H9 (cell line): ENCODE results near the gene KIF16B. TPM values are rescaled to one million over a fixed set of nuclear protein-coding genes. Genes with fewer than 3 reads are reported as not detected.

Source experiments
- DNase-seq: peaks from one replicate; pipeline ENCODE4 v3.0.0-alpha.2; 2017
- H2AFZ ChIP-seq: one replicate; pipeline ENCODE4 v1.6.1; 2013; ENCODE audit warnings: mild to moderate bottlenecking, low read length, control low read depth, moderate library complexity
- H2AK5ac ChIP-seq: 2 replicates; pipeline ENCODE4 v1.6.1; 2013; ENCODE audit warnings: low read length, control low read depth, mixed read lengths; ENCODE audit not compliant: insufficient read length
- H2BK120ac ChIP-seq: one replicate; pipeline ENCODE4 v1.6.1; 2013; ENCODE audit warnings: low read depth, mild to moderate bottlenecking, low read length, control low read depth, inconsistent platforms; ENCODE audit not compliant: poor library complexity, severe bottlenecking
- H2BK12ac ChIP-seq: 2 replicates; pipeline ENCODE4 v1.6.1; 2013; ENCODE audit warnings: low read length, control low read depth, mixed read lengths, low read depth; ENCODE audit not compliant: insufficient read length
- H2BK15ac ChIP-seq: 2 replicates; pipeline ENCODE4 v1.6.1; 2013; ENCODE audit warnings: low read depth, low read length, control low read depth
- H2BK20ac ChIP-seq: one replicate; pipeline ENCODE4 v1.6.1; 2013; ENCODE audit warnings: low read depth, mild to moderate bottlenecking, low read length, control low read depth, inconsistent platforms; ENCODE audit not compliant: poor library complexity, severe bottlenecking
- H2BK5ac ChIP-seq: 2 replicates; pipeline ENCODE4 v1.6.1; 2013; ENCODE audit warnings: low read length, control low read depth, mixed read lengths; ENCODE audit not compliant: insufficient read length
- H3K14ac ChIP-seq: 2 replicates; pipeline ENCODE4 v1.6.1; 2013; ENCODE audit warnings: low read length, control low read depth; ENCODE audit not compliant: insufficient read depth
- H3K18ac ChIP-seq: 2 replicates; pipeline ENCODE4 v1.6.1; 2013; ENCODE audit warnings: low read depth, mild to moderate bottlenecking, mixed read lengths, low read length, control low read depth; ENCODE audit not compliant: insufficient read length
- H3K23ac ChIP-seq: 2 replicates; pipeline ENCODE4 v1.6.1; 2013; ENCODE audit warnings: low read length, control low read depth, mixed read lengths, low read depth; ENCODE audit not compliant: insufficient read length
- H3K23me2 ChIP-seq: 2 replicates; pipeline ENCODE4 v1.6.1; 2013; ENCODE audit warnings: low read depth, mild to moderate bottlenecking, mixed read lengths, low read length, control low read depth; ENCODE audit not compliant: insufficient read length, poor library complexity, severe bottlenecking
- H3K27ac ChIP-seq: 2 replicates; pipeline ENCODE4 v1.5.1; 2013; ENCODE audit warnings: low read length, control low read depth, mixed read lengths, low read depth; ENCODE audit not compliant: insufficient read length
- H3K27me3 ChIP-seq: 2 replicates; pipeline ENCODE4 v1.6.1; 2013; ENCODE audit warnings: low read length, control low read depth, inconsistent platforms; ENCODE audit not compliant: insufficient read depth
- H3K4ac ChIP-seq: 2 replicates; pipeline ENCODE4 v1.6.1; 2013; ENCODE audit warnings: low read depth, mild to moderate bottlenecking, control low read depth, inconsistent platforms, low read length, moderate library complexity
- H3K4me1 ChIP-seq: 2 replicates; pipeline ENCODE4 v1.6.1; 2013; ENCODE audit warnings: low read length, control low read depth, inconsistent platforms; ENCODE audit not compliant: insufficient read depth
- H3K4me2 ChIP-seq: 2 replicates; pipeline ENCODE4 v1.6.1; 2013; ENCODE audit warnings: low read length, control low read depth, mixed read lengths; ENCODE audit not compliant: insufficient read length, insufficient read depth
- H3K56ac ChIP-seq: 2 replicates; pipeline ENCODE4 v1.6.1; 2013; ENCODE audit warnings: low read depth, mild to moderate bottlenecking, mixed read lengths, low read length, control low read depth; ENCODE audit not compliant: insufficient read length
- H3K79me1 ChIP-seq: 2 replicates; pipeline ENCODE4 v1.6.1; 2013; ENCODE audit warnings: low read depth, mild to moderate bottlenecking, moderate library complexity, low read length, control low read depth, inconsistent platforms; ENCODE audit not compliant: insufficient read depth, poor library complexity, severe bottlenecking
- H3K79me2 ChIP-seq: 2 replicates; pipeline ENCODE4 v1.6.1; 2013; ENCODE audit warnings: low read length, control low read depth, inconsistent platforms; ENCODE audit not compliant: insufficient read depth
- H3K9ac ChIP-seq: 2 replicates; pipeline ENCODE4 v1.6.1; 2013; ENCODE audit warnings: low read length, control low read depth, mixed read lengths; ENCODE audit not compliant: insufficient read length; ENCODE audit errors: extremely low read depth
- H3K9me3 ChIP-seq: one replicate; pipeline ENCODE4 v1.6.1; 2013; ENCODE audit warnings: low read depth, low read length, inconsistent platforms; ENCODE audit not compliant: control insufficient read depth
- H3T11ph ChIP-seq: one replicate; pipeline ENCODE4 v1.6.1; 2013; ENCODE audit warnings: mild to moderate bottlenecking, low read length, control low read depth, inconsistent platforms
- H4K20me1 ChIP-seq: one replicate; pipeline ENCODE4 v1.6.1; 2013; ENCODE audit not compliant: control insufficient read depth, insufficient read length, insufficient read depth
- H4K5ac ChIP-seq: 2 replicates; pipeline ENCODE4 v1.6.1; 2013; ENCODE audit warnings: low read depth, mild to moderate bottlenecking, mixed read lengths, low read length, control low read depth; ENCODE audit not compliant: insufficient read length
- H4K8ac ChIP-seq: replicated peaks from 2 replicates; pipeline ENCODE4 v1.6.1; 2013; ENCODE audit warnings: low read length, control low read depth, mixed read lengths, low read depth; ENCODE audit not compliant: insufficient read length
- H4K91ac ChIP-seq: 2 replicates; pipeline ENCODE4 v1.6.1; 2013; ENCODE audit warnings: low read depth, mild to moderate bottlenecking, moderate library complexity, mixed read lengths, low read length, control low read depth; ENCODE audit not compliant: insufficient read length
- H3K27ac Mint-ChIP-seq, 3 experiments: 2 replicates in 2 of 3; 3 replicates in 1 of 3; pipeline ENCODE4 v1.8.0; 2020 to 2021; ENCODE audit warnings: mixed read lengths in 3 of 3, mild to moderate bottlenecking in 1 of 3, moderate library complexity in 1 of 3
- H3K27me3 Mint-ChIP-seq: 2 replicates; pipeline ENCODE4 v1.8.0; 2021; ENCODE audit warnings: low read depth, mild to moderate bottlenecking, moderate library complexity, mixed read lengths
- H3K36me3 Mint-ChIP-seq, 3 experiments: 2 replicates in 2 of 3; 3 replicates in 1 of 3; pipeline ENCODE4 v1.8.0; 2020 to 2021; ENCODE audit warnings: low read depth in 3 of 3, mixed read lengths in 3 of 3; ENCODE audit not compliant: insufficient read depth in 1 of 3
- H3K4me1 Mint-ChIP-seq, 2 experiments: 2 replicates each; pipeline ENCODE4 v1.8.0; 2020; ENCODE audit warnings: mixed read lengths in 2 of 2
- H3K4me3 Mint-ChIP-seq, 2 experiments: 2 replicates in 1 of 2; 3 replicates in 1 of 2; pipeline ENCODE4 v1.8.0; 2020 to 2021; ENCODE audit warnings: mild to moderate bottlenecking in 2 of 2, mixed read lengths in 2 of 2, moderate library complexity in 1 of 2
- H3K9me3 Mint-ChIP-seq, 2 experiments: 2 replicates in 1 of 2; 3 replicates in 1 of 2; pipeline ENCODE4 v1.8.0; 2020; ENCODE audit warnings: mild to moderate bottlenecking in 2 of 2, mixed read lengths in 2 of 2, moderate library complexity in 1 of 2
- WGBS: extraction: QIAGEN DNeasy Blood & Tissue Kit; methylation state at CpG from one replicate; pipeline ENCODE4 v1.1.7; 2013; ENCODE audit warnings: missing lambda C conversion rate, low lambda C conversion rate, mixed read lengths; ENCODE audit not compliant: insufficient read length; ENCODE audit errors: extremely low coverage; 5-methylcytosine and 5-hydroxymethylcytosine counted together
- total RNA-seq: library from RNA; stranded (reverse); gene quantifications from 2 replicates; pipeline ENCODE4 v1.2.1, GENCODE V29; 2021
- TF ChIP-seq, protein P1 (sequence below): fragments of 200-600 bp; sonication (generic); conservative IDR thresholded peaks from 3 replicates; pipeline ENCODE4 v1.8.0; 2021; ENCODE audit warnings: antibody characterized with exemption, mild to moderate bottlenecking

The KIF16B gene
- total RNA-seq, 1 experiment from 2014 or later = 7.4 TPM

- H3K4me1 Mint-ChIP-seq = peaks cover 7 to 14% of the 10 kb centered on the region in 2 experiments; a peak in 2 of 4 replicates
- no peaks in the 10 kb centered on the region for H3K9me3 ChIP-seq
- no peak for DNase-seq
- no peak overlapping the region for H2BK15ac ChIP-seq
- H3K9me3 Mint-ChIP-seq = no peaks in the 10 kb centered on the region; a peak in 1 of 5 replicates
- H3K56ac ChIP-seq = no peak overlapping the region
- no peak overlapping the region for H4K91ac ChIP-seq
- no peak overlapping the region for H3K23ac ChIP-seq
- H2BK120ac ChIP-seq = no peak overlapping the region
- no peak overlapping the region for H2BK12ac ChIP-seq
- H3T11ph ChIP-seq = no peak overlapping the region
- no peaks in the 10 kb centered on the region for H3K27me3 ChIP-seq
- H4K8ac ChIP-seq = no peak overlapping the region
- H3K18ac ChIP-seq = no peak overlapping the region
- no peaks in the 10 kb centered on the region for H3K79me2 ChIP-seq
- H2AFZ ChIP-seq = no peak overlapping the region
- no peaks in the 10 kb centered on the region; the same call in 1 of the 2 replicates for H3K4me1 ChIP-seq
- no peak overlapping the region for H3K4me3 Mint-ChIP-seq
- no peaks in the 10 kb centered on the region for H3K23me2 ChIP-seq
- no peak overlapping the region for H3K27ac Mint-ChIP-seq
- no peaks in the 10 kb centered on the region for H4K20me1 ChIP-seq
- no peak overlapping the region for H3K4ac ChIP-seq
- no peak overlapping the region for H3K9ac ChIP-seq
- TF ChIP-seq, protein P1, sequence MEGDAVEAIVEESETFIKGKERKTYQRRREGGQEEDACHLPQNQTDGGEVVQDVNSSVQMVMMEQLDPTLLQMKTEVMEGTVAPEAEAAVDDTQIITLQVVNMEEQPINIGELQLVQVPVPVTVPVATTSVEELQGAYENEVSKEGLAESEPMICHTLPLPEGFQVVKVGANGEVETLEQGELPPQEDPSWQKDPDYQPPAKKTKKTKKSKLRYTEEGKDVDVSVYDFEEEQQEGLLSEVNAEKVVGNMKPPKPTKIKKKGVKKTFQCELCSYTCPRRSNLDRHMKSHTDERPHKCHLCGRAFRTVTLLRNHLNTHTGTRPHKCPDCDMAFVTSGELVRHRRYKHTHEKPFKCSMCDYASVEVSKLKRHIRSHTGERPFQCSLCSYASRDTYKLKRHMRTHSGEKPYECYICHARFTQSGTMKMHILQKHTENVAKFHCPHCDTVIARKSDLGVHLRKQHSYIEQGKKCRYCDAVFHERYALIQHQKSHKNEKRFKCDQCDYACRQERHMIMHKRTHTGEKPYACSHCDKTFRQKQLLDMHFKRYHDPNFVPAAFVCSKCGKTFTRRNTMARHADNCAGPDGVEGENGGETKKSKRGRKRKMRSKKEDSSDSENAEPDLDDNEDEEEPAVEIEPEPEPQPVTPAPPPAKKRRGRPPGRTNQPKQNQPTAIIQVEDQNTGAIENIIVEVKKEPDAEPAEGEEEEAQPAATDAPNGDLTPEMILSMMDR = no peak
- H3K4me2 ChIP-seq = no peak overlapping the region
- no peaks in the 10 kb centered on the region for H3K79me1 ChIP-seq
- no peaks in the 10 kb centered on the region for H3K27me3 Mint-ChIP-seq
- H2BK5ac ChIP-seq = no peak overlapping the region
- H3K27ac ChIP-seq = no peak overlapping the region
- H4K5ac ChIP-seq = no peak overlapping the region
- WGBS = no CpG with 5 or more reads among the region's 2 CpGs
- peaks cover 0 to 6% (median 2%) of the 10 kb centered on the region in 3 experiments; a peak in 4 of 7 replicates for H3K36me3 Mint-ChIP-seq
- H2AK5ac ChIP-seq = no peak overlapping the region
- no peak overlapping the region for H2BK20ac ChIP-seq
- H3K14ac ChIP-seq = no peak overlapping the region
These were observed 180.0 kb downstream of the KIF16B start for GRCh38 chr20:16393297-16393696.
